ENCODE results near the gene GLYAT. TPM values are rescaled to one million over a fixed set of nuclear protein-coding genes. Genes with fewer than 3 reads are reported as not detected.

Gene GLYAT
- total RNA-seq, 1 experiment from 2014 or later, result not detected

DNA sequence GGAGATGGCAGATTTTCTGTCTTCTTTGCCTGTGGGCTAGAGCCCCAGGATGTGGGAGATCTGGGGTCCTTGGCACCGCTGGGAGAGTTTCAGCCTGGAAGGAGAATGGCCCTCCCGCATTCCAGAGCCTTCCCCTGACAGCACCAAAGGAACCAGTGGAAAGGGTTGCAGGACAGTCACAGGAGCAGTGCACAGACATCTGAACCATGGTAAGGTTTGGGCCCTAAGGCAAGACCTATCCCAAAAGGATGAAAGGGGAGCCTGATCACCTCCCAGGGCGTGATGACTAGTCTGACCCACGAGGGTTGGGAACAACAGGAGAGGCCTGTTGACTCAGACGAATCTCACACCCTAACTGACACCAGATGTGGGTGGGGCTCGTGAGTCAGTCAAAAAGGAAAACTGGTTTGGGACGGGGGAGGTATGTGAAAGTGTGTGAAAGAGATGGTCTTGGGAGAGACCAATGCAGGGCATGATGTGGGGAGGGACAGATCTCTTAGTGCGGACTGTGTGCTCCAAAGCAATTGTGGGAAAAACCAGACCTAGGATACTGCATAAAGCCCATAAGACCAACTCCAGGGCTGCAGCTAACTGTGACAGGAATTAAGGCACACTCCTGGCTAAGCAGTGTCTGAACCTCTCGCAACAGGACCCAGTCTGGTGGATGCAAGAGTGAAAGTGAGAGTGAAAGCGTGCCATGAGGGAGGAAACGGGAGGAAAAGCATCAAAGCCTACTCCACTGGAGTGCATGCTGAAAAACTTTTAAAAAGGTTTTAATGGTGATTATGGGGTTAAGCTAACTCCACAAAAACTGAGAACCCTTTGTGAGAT, 39.1 kb upstream of the GLYAT start:
- no peak for DNase-seq (ENCODE audit: low read depth, low spot score)
- H3K27ac ChIP-seq (ENCODE audit: low read length), result no peak overlapping the region
- in situ Hi-C loops (cut with HindIII; ENCODE audit: low pct_unique_long_range_greater_than_20kb, low sequenced_read_pairs) (no loop called here), intact Hi-C loops (cut with micrococcal nuclease; ENCODE audit: unreplicated experiment) (no loop called here)
- no TSS peak for BruUV-seq (replicated peaks)
- no peaks in the 10 kb centered on the region for H3K36me3 ChIP-seq (ENCODE audit: control insufficient read depth, insufficient read depth, low read length)
- ChIA-PET POLR2A (no interaction called here), CTCF (no interaction called here)
- ATAC-seq, result no peak
- TF ChIP-seq TCF7L2 (IDR thresholded peaks at IDR 0.05; ENCODE audit: low read depth, low read length) (no peak), CTCF (IDR thresholded peaks at IDR 0.05) (no peak), SIN3A (IDR thresholded peaks at IDR 0.05; ENCODE audit: borderline replicate concordance, insufficient read depth, low read depth, low read length) (no peak), POLR2AphosphoS5 (IDR thresholded peaks at IDR 0.05; ENCODE audit: low read depth, low read length) (no peak)
- TF ChIP-seq, protein P1, sequence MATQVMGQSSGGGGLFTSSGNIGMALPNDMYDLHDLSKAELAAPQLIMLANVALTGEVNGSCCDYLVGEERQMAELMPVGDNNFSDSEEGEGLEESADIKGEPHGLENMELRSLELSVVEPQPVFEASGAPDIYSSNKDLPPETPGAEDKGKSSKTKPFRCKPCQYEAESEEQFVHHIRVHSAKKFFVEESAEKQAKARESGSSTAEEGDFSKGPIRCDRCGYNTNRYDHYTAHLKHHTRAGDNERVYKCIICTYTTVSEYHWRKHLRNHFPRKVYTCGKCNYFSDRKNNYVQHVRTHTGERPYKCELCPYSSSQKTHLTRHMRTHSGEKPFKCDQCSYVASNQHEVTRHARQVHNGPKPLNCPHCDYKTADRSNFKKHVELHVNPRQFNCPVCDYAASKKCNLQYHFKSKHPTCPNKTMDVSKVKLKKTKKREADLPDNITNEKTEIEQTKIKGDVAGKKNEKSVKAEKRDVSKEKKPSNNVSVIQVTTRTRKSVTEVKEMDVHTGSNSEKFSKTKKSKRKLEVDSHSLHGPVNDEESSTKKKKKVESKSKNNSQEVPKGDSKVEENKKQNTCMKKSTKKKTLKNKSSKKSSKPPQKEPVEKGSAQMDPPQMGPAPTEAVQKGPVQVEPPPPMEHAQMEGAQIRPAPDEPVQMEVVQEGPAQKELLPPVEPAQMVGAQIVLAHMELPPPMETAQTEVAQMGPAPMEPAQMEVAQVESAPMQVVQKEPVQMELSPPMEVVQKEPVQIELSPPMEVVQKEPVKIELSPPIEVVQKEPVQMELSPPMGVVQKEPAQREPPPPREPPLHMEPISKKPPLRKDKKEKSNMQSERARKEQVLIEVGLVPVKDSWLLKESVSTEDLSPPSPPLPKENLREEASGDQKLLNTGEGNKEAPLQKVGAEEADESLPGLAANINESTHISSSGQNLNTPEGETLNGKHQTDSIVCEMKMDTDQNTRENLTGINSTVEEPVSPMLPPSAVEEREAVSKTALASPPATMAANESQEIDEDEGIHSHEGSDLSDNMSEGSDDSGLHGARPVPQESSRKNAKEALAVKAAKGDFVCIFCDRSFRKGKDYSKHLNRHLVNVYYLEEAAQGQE (IDR thresholded peaks at IDR 0.05; ENCODE audit: insufficient read depth in 1 of 2, low read depth in 2 of 2, low read length in 1 of 2), result no peak
- no peaks in the 10 kb centered on the region for H3K9me3 ChIP-seq (ENCODE audit: control insufficient read depth, insufficient read depth, low read depth, low read length)
- H3K4me1 ChIP-seq (ENCODE audit: control insufficient read depth, insufficient read depth, low read length), result no peaks in the 10 kb centered on the region
- no peaks in the 10 kb centered on the region for H3K27me3 ChIP-seq (ENCODE audit: control insufficient read depth, insufficient read depth, low read length)
- no peak overlapping the region for H3K4me3 ChIP-seq (ENCODE audit: low read depth in 2 of 2, low read length in 2 of 2)

GRCh38 chr11:58770166-58770565, 38.4 kb upstream of the GLYAT start:
- no peak for TF ChIP-seq SIN3A (IDR thresholded peaks at IDR 0.05; ENCODE audit: borderline replicate concordance, insufficient read depth, low read depth, low read length)
- no peak for TF ChIP-seq CTCF (IDR thresholded peaks at IDR 0.05)
- no peak for TF ChIP-seq TCF7L2 (IDR thresholded peaks at IDR 0.05; ENCODE audit: low read depth, low read length)
- TF ChIP-seq POLR2AphosphoS5 (IDR thresholded peaks at IDR 0.05; ENCODE audit: low read depth, low read length), result no peak
- TF ChIP-seq, protein P1 (IDR thresholded peaks at IDR 0.05; ENCODE audit: insufficient read depth in 1 of 2, low read depth in 2 of 2, low read length in 1 of 2), result no peak
- DNase-seq (ENCODE audit: low read depth, low spot score), result no peak
- no peaks in the 10 kb centered on the region for H3K4me1 ChIP-seq (ENCODE audit: control insufficient read depth, insufficient read depth, low read length)
- no peaks in the 10 kb centered on the region for H3K36me3 ChIP-seq (ENCODE audit: control insufficient read depth, insufficient read depth, low read length)
- no peak overlapping the region for H3K27ac ChIP-seq (ENCODE audit: low read length)
- ATAC-seq, result no peak
- in situ Hi-C loops (cut with HindIII; ENCODE audit: low pct_unique_long_range_greater_than_20kb, low sequenced_read_pairs), result no loop called here
- ChIA-PET POLR2A (no interaction called here), CTCF (no interaction called here)
- H3K27me3 ChIP-seq (ENCODE audit: control insufficient read depth, insufficient read depth, low read length), result no peaks in the 10 kb centered on the region
- no TSS peak for BruUV-seq (replicated peaks)
- H3K4me3 ChIP-seq (ENCODE audit: low read depth in 2 of 2, low read length in 2 of 2), result no peak overlapping the region
- intact Hi-C loops (cut with micrococcal nuclease; ENCODE audit: unreplicated experiment), result no loop called here
- H3K9me3 ChIP-seq (ENCODE audit: control insufficient read depth, insufficient read depth, low read depth, low read length), result no peaks in the 10 kb centered on the region
